Stimulated activated CD4-positive, alpha-beta T cell treated with anti-CD3 and anti-CD28 coated beads, Interleukin-2, amount 100 ng/mL, for 24 hours (primary cell): ENCODE data around the gene GUCY2D.
"Not testable (repeated sequence)": the region's sequence is repeated elsewhere in the genome, so short reads cannot be mapped to it uniquely, and the experiment has no call there.

Experiments used
- DNase-seq, 2 donors: peaks; one replicate each; pipeline ENCODE4 v3.0.0-alpha.2; 2020

Gene GUCY2D

DNA sequence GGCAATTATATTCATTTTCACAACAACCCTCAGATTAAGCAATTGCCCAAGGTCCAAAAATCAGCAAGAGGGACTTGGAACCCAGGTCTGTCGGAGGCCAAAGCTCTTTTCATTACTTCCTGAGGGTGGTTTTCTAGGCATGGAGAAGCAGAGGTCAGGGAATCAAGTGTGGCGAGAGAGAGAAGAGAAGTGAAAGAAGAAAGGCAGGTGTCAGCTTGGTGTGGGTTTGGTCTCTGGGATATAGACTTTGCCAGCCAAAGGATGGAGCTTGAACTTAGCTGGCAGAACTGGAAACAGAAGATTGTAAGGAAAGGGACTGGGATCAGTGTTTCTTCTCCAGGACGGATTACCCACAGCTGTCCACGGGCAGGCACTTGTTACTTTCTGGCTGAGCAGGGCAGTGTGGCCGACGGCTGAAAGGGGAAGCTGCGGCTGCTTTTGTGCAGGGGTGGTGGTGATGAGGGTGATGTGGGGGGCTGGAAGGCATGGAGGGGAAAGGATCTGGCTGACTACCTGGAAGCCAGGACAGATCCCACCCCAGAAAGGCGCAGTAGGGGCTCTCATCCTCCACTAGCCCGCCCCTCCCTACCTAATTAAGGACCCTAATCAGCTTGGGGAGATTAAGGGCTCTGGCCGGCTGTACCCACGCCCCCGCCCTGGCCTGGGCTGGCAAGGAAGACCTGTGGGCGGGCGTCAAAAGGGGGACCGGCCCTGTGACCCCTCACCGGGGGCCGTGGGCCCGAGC is at the start of gene GUCY2D:
Gene GUCY2D (plus strand): TSS at position 640 of the 745 bp plus-strand sequence. CDS start 433 bp downstream, outside the sequence.
- DNase-seq = no peak

DNA sequence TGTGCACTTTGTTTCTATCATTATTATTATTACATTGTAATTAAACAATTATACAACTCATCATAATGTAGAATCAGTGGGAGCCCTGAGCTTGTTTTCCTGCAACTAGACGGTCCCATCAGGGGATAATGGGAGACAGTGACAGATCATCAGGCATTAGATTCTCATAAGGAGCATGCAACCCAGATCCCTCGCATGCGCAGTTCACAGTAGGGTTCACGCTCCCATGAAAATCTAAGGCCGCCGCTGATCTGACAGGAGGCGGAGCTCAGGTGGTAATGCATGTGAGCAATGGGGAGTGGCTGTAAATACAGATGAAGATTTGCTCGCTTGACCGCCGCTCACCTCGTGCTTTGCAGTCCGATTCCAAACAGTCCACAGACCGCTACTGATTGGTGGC is 49.1 kb upstream of the GUCY2D start:
- DNase-seq = not testable (repeated sequence)

DNA sequence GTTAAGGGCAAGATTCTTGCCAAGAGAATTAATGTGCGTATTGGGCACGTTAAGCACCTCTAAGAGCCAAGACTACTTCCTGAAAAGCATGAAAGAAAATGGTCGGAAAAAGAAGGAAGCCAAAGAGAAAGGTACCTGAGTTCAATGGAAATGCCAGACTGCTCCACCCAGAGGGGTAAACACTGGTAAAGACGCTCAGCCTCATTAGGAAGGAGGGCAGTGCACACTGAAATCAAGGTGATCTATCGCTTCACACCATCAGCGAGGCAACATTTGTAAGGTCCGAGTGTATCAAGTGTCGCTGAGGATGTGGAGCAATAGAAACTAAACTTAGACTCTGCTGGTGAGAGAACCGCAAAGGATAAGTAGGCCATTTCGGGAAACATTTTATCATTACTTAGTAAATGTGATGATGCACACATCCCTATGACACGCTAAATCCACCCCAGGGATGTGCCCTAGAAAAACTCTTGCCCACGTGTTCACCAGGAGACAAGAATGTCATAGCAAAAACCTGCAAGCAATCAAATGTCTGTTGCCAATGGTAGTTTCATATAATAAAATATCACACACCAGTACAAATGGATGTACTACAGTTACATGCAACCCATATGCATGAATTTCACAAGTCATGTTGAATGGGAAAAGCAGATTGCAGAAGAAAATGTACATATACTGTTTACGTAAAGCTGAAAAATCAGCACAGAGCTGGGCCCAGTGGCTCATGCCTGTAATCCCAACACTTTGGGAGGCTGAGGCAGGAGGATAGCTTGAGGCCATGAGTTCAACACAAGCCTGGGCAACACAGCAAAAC is 46.8 kb upstream of the GUCY2D start:
- no peak for DNase-seq

DNA sequence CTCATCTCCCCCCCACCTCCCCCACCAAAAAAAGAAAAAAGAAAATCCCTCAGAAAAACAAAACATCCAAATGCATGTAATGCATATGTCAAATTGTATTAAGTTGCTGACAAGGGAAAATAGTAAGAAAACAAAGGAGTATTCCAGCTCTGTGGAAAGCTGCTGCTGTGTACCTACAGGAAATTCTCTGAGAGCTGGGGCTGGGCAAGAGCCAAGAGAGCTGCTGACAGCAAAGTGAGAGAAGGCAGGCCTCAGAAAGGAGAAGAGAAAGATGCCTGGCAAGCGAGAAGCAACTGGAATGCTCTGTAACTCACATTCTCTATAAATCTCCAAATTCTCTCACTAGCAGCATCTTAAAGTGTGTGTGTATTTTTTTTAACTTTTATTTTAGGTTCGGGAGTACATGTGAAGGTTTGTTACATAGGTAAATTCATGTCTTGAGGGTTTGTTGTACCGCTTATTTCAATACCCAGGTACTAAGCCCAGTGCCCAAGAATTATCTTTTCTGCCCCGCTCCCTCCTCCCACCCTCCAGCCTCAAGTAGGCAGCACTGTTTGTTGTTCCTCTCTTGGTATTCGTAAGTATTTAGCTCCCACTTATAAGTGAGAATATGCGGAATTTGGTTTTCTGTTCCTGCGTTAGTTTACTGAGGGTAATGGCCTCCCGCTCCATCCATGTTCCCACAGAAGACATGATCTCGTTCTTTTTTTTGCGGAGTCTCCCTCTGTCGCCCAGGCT is 46.0 kb upstream of the GUCY2D start:
- no peak for DNase-seq

DNA sequence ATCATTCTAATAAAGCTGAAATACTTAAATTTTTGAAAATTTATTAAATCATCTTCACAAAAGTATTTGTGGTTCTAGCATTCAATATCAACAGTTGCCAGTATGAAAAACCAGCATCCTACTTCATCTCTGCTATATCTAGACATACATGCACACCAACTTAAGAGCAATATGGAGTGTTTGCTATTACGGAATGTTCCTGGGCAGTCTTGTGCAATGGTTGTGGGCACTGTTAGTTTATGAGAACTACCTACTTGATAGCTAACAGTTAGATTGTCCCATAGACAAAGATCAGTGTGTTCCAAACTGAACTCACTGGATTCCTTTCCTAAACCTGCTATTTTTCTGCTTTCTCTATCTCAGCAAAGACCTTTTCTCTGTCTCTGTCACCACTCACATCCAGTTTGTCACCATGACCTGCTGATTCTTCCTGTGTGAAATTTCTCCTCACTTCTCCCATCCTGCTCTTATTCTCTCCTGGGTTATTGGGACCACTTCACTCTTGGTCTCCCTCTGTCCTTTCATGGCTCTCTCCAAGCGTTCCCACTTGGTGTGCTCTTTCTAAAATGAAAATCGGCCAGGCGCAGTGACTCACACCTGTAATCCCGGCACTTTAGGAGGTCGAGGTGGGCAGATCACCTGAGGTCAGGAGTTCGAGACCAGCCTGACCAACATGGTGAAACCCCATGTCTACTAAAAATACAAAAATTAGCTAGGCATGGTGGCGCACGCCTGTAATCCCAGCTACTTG is 42.7 kb upstream of the GUCY2D start:
- DNase-seq = no peak

DNA sequence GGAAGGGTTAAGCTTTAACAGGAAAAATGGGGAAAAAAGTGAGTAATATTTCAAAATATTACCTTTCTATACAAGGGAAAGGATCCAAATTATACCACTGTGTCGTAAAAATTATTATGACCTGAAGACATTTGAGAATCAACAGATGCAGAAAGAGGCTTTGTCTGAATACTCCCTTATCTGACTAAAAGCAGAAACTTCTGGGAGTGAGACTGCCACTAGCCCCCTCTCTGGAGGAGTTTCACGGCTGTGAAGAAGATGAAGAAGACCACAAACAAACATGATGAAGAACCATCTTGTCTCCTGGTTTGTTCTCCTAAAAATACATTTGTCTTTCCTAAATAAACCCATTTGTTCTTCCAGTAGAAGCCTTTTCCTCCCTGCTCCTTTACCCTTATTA is 41.0 kb upstream of the GUCY2D start:
- no peak for DNase-seq

DNA sequence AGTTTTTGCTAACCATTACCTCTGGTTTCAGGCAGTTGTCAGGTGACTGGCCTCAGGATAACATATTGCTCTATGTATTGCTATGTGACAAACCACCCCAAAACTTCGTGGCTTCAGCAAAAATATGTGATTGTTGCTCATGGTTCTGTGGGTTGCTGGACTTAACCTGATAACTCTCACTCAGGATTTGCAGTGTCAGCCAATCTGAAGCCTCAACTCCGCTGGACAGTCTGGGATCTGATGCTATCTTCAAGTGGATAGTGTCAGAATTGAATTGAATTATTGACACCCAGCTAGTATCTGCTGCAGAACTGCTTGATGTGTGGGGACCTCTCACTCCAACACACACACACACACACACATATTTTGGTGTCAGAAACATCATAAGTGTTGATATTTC is 34.7 kb upstream of the GUCY2D start:
- no peak for DNase-seq

DNA sequence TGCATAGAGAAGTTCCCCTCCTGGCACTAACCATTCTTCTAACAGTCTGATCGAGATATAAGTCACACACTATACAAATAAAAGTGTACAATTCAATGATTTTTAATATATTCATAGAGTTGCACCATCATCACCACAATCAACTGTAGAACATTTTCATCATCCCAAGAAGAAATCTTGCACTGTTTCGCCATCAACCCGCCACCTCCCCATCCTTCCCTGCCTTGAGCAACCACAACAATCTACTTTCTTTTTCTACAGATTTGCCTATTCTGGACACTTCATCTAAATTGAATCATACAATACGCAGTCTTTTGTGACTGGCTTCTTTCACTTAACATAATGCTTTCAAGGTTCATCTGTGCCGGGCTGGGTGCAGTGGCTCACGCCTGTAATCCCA is 33.0 kb upstream of the GUCY2D start:
- no peak for DNase-seq

DNA sequence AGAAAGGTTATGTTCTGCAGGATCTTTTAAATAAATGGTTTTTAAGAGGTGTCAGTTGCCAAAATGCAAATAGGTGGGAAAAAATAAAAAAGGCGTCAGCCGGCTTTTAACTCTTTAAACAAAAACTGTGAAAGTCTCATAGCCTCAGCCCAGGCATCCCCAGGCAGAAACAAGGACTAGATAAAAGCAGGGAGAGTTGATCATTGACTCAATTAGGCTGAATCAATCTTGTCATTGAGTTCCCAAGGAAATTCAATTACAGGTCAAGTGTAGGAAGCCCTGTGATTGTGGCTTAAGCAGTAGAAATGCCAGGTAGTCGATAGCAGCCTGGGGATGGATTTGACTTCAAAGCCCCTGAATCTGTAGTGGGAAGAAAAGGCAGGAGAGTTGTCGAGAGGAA is 30.8 kb upstream of the GUCY2D start:
- DNase-seq = no peak

DNA sequence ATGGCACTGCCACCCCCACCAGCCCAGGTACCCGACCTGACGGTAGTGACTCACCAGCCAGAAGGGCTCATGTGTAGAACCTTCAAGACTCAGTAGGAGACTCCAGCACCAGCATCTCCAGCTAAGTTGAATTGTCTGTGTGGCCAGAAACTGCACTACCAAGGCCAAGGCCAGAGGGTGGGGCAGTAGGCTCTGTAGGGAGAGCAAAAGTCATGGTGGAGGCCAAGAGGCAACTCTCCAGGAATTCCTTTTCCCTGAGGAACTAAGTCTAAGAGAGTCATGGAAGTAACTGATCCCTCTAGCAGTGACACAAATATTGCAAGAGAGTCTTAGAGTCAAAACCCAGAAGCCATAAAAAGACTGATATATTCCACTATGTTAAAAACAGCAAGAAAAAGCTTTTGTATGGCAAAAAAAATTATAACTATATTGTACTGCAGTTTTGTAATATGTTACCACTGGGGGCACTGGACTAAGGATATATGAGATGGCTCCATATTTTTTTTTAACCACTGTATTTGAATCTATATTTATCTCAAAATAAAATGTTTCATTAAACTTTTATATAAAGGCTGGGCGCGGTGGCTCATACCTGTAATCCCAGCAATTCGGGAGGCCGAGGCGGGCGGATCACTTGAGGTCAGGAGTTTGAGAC is 30.2 kb upstream of the GUCY2D start:
- no peak for DNase-seq

DNA sequence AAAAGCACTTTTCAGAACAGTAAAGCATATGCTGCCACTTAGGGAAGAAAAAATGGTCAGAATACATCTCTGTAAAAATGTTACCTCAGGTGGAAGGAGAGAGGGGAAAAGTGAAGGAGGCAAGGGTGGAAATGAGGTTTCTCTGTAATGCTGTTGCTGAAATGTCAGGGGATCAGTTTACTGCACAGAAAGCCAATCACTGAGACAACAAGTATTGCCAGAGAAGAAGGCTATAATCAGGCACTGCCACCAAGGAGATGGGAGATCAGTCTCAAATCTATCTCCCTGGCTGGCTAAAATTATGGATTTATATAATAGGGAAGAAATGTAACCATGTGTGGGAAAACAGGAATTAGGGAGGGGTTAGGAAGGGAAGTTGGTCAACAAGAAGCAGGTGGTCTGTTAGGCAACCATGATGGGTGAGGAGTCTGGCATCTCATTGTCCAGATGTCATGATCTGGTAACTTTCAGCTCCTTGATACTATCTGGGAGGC is 27.7 kb upstream of the GUCY2D start:
- DNase-seq = no peak

DNA sequence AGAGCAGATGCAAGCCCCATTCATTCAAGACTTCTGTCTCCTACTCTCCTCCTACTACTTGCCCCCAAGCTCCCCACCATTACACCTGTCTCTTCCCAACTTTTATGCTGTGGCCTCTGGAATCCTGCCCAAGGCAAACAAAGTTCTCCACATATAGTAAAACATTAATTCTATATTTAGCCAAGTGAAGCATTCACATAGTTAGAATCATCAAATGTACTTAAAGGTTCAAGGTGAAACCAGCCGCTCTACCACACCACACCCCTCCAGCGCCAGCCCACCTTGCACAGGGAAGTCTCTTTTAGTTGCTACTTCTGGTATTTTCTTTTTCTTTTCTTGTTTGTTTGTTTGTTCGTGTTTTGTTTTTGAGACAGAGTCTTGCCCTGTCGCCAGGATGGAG is 25.4 kb upstream of the GUCY2D start:
- DNase-seq = no peak

DNA sequence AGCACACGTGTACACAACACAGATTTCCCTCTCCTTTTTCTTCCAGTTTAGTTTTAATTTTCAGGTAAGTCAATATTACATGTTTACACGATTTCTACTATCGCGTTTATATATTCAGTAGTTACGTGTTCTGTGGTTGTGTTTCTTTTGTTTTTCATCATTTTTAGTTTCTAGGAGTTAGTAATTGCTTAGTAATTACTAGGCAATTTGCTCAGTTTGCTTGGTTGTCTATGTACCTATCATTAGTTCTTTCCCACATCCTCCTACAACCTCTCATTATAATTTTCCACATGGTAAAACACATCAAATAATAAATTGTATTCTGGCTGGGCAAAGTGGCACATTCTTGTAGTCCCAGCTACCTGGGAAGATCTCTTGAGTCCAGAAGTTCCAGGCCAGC is 24.6 kb upstream of the GUCY2D start:
- DNase-seq = no peak

DNA sequence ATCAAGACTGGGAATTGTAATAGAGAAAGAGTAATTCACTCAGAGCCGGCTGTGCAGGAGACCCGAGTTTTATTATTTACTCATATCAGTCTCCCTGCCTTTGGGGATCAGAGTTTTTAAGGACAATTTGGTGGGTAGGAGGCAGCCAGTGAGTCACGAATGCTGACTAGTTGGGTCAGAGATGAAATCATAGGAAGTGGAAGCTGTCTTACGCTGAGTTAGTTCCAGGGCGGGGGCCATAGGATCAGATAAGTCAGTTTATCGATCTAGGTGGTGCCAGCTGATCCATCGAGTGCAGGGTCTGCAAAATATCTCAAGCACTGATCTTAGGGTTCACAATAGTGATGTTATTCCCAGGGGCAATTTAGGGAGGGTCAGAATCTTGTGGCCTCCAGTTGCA is 20.2 kb upstream of the GUCY2D start:
- DNase-seq = no peak

DNA sequence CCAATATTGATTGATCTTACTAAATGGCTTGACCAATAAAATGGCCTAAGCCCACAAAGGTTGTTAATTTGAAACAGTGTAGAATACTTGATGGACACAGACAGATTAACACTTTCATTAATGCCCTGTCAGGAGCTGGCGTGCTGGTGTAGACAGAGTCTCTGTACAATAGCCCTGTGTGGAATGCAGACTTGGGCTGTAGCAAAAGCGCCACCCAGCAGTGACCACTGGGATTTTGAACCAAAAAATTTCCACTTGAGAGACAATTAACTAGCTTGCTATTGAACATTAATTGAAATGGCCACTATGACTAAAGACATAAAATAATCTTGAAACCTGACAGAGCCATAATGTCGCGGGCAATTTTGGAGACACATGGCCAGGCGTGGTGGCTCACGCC is 19.7 kb upstream of the GUCY2D start:
- no peak for DNase-seq

DNA sequence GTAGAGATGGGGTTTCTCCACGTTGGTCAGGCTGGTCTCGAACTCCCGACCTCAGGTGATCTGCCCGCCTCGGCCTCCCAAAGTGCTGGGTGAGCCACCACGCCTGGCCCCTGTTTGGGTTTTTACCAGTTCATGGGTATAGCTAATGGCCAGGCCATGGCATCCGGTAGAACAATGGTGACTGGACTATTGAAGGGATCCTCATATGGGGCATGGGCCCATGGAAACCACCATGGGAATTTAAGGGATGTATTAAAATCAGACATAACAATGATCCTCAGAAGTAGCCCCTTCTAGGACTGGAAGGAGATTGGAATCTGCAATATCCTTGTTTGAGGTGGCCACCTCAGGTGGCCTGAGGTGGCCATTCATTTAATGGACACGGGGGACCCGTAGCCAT is 17.5 kb upstream of the GUCY2D start:
- no peak for DNase-seq

DNA sequence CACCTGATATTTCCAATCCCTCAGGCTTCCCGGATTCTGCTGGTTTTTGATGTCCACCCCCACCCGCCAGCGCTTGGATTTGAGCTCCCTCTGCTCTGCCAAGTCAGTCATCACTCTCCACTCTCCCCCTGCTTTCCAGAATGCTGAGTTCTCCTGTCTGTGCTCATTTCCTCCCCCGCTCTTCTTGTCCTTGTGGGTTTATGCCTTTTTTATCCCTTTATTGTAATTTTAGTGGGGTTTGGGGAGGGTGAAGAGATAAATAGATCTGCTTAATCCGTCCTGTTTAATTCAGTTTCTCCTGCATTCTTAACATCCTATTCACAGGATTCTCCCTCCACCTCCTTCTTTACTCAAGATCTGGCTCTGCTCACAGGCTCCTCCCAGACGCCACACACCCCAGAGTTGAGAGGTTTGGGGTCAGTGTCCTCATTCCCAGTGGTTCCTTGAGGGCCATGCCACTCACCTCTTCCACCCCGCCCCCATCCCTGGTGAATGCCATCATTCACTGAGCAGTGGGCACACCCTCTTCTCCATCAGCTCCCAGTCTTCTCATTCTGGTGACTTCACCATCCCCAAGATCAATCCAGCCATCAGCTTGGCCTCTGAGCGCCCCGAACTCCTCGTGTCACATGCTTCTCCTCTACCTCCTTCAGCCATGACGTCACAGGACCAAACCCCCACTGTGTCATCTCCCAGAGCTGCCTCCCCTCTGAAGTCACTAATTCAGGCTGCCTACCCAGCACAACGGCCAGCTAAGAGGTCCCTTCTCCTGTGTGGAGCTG is 15.1 kb upstream of the GUCY2D start:
- no peak for DNase-seq

DNA sequence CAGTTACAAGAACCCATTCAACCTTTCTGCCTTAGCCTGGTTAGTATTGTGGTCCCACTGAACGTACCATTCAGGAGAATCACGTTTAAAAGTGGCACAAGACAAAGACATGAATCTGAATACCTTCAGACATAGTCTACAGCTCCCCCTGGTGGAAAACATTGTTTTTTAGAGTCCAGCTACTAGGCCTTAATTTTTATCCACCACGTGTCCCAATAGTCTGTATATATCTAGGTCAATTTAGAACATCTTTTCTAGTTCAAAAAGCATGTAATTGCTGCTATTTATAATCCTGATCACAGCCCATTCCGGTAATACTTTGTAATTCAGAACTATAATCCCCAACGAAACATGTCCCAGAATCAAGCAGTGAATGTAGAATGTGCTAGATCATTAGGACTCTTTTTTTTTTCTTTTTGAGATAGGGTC is 13.7 kb upstream of the GUCY2D start:
- peak in 1 of 2 donors; percentile 61 for DNase-seq

DNA sequence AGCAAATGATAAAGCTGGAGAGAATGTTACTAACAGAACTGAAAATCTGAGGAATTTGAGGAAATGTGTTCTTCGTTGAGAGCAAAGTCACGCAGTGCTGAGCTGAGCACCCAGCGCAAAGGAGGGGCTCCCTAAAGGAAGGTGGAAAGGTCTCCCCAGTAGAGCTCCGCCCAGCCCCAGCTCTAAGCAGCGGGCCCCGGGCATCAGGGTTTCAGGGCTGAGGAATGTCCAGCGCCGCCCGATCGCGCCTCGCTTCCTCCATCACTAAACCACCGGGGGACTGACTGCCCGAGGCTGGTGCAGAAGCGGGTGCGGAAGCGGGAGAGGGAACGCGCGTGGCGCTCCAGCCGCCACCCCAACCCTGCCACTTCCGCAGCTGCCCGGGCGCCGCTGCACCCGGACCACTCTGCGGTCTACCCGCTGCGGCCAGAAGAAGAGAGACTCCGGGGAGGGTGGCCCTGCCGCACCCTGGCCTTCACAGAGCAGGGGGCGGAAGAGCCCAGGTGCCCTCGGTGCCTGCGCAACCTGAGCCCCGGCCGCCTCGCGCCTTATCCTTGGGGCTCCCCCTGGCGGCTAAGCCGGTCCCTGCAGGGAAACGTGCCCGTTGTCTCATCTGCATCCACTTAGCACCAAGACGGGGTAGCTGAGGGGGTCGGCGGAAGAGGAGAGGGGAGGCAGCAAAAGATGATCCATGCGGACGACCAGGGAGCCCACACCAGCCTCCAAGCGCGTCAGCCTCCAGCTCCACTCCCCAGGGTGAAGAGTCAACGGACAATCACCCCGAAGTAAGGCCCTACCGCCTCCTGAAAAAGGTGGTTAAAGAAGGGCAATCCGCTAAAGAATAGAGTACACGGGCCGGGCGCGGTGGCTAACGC is 12.4 kb upstream of the GUCY2D start:
- DNase-seq = peak; percentile 98

DNA sequence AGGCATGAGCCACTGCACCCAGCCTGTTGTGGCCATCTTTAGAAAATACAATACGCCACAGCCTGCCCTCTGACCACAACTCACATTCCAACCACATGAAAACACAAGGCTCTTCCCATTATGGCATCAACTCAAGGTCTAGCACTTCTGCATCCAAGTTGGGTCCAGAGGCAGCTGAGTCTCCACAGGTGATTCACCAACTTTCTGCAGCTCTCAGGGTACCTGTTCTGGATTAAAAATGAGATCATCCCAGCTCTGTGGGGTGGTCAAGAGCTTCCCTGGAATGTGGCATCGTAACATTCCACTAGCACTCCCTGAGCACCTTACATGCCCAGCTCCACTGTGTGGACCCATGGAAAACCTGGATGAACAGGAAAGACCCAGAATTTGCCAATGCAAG is 9.9 kb upstream of the GUCY2D start:
- DNase-seq = no peak
